KMS-11 (cell line): ENCODE data around the gene BSND.

Source experiments
- H2AFZ ChIP-seq: fragments of 200-600 bp; sonication (generic); 2 replicates; pipeline ENCODE4 v1.6.1; 2016; ENCODE audit warnings: antibody characterized with exemption, mixed run types, low read depth
- H3K27ac ChIP-seq: fragments of 200-600 bp; sonication (generic); 2 replicates; pipeline ENCODE4 v1.6.1; 2016; ENCODE audit warnings: mild to moderate bottlenecking, mixed run types
- H3K27me3 ChIP-seq: fragments of 200-600 bp; sonication (generic); 2 replicates; pipeline ENCODE4 v1.6.1; 2017; ENCODE audit warnings: mild to moderate bottlenecking, low read depth, mixed run types, moderate library complexity; ENCODE audit not compliant: insufficient read depth
- H3K36me3 ChIP-seq: fragments of 200-600 bp; sonication (generic); 2 replicates; pipeline ENCODE4 v1.6.1; 2017; ENCODE audit warnings: mild to moderate bottlenecking, mixed run types; ENCODE audit not compliant: insufficient read depth
- H3K4me1 ChIP-seq: fragments of 200-600 bp; sonication (generic); 2 replicates; pipeline ENCODE4 v1.6.1; 2016; ENCODE audit warnings: mild to moderate bottlenecking, low read depth, mixed run types; ENCODE audit not compliant: poor library complexity, severe bottlenecking
- H3K4me2 ChIP-seq: fragments of 200-600 bp; sonication (generic); 2 replicates; pipeline ENCODE4 v1.7.0; 2016; ENCODE audit warnings: mild to moderate bottlenecking, mixed run types
- H3K4me3 ChIP-seq: fragments of 200-600 bp; sonication (generic); IDR thresholded peaks from 2 replicates; pipeline ENCODE4 v1.6.1; 2017; ENCODE audit warnings: low read depth, low read length, mixed read lengths; ENCODE audit not compliant: insufficient read depth
- H3K79me2 ChIP-seq: fragments of 200-600 bp; sonication (generic); 2 replicates; pipeline ENCODE4 v1.6.1; 2016; ENCODE audit warnings: low read depth, mixed run types; ENCODE audit not compliant: insufficient read depth
- H3K9ac ChIP-seq: fragments of 200-600 bp; sonication (generic); 2 replicates; pipeline ENCODE4 v1.6.1; 2016; ENCODE audit warnings: mild to moderate bottlenecking, mixed run types
- H4K20me1 ChIP-seq: fragments of 200-600 bp; sonication (generic); 2 replicates; pipeline ENCODE4 v1.6.1; 2016; ENCODE audit warnings: mild to moderate bottlenecking, mixed run types; ENCODE audit not compliant: insufficient read depth
- TF ChIP-seq, protein P1 (sequence below): fragments of 200-600 bp; sonication (generic); conservative IDR thresholded peaks from 2 replicates; pipeline ENCODE4 v1.6.1; 2017; ENCODE audit warnings: low read depth, mild to moderate bottlenecking, antibody characterized with exemption, low read length, moderate library complexity, mixed read lengths

The BSND gene

DNA sequence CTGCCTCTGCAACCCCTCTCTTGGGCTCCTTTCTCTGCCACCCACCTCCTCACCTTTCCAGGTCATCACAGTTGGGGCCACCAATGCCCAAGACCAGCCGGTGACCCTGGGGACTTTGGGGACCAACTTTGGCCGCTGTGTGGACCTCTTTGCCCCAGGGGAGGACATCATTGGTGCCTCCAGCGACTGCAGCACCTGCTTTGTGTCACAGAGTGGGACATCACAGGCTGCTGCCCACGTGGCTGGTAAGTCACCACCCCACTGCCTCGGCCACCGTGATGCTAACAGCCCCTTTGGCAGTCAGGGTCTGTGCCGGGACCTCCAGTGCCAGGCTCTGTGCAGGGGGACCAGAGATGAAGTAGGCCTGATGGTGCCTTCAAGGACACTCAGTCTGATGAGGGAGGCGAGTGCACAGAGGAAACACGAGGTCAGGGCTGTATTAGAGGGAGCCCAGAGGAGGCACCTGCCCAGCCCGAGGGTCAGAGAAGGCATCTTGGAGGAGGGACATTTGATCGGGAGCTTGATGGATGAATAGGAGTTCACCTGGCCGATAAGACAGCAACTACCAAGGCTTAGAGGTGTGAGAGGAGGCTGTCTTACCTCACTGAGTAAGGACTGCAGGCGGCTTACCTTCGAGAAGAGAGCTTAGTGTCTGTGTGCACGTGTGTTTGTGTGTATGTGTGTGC, 58.7 kb downstream of the BSND start:
- Histone ChIP-seq H3K4me2 (no peak overlapping the region), H3K9ac (no peak overlapping the region), H3K4me1 (no peaks in the 10 kb centered on the region), H3K27ac (no peak overlapping the region), H4K20me1 (no peaks in the 10 kb centered on the region), H3K79me2 (no peaks in the 10 kb centered on the region), H3K27me3 (no peaks in the 10 kb centered on the region), H2AFZ (no peak overlapping the region), H3K36me3 (no peaks in the 10 kb centered on the region), H3K4me3 (no peak overlapping the region)
- TF ChIP-seq, protein P1, sequence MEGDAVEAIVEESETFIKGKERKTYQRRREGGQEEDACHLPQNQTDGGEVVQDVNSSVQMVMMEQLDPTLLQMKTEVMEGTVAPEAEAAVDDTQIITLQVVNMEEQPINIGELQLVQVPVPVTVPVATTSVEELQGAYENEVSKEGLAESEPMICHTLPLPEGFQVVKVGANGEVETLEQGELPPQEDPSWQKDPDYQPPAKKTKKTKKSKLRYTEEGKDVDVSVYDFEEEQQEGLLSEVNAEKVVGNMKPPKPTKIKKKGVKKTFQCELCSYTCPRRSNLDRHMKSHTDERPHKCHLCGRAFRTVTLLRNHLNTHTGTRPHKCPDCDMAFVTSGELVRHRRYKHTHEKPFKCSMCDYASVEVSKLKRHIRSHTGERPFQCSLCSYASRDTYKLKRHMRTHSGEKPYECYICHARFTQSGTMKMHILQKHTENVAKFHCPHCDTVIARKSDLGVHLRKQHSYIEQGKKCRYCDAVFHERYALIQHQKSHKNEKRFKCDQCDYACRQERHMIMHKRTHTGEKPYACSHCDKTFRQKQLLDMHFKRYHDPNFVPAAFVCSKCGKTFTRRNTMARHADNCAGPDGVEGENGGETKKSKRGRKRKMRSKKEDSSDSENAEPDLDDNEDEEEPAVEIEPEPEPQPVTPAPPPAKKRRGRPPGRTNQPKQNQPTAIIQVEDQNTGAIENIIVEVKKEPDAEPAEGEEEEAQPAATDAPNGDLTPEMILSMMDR: no peak

GRCh38 chr1:55057956-55058298, 59.2 kb downstream of the BSND start:
- H3K4me3 ChIP-seq: no peak overlapping the region
- H3K9ac ChIP-seq: no peak overlapping the region
- H4K20me1 ChIP-seq: no peaks in the 10 kb centered on the region
- H3K79me2 ChIP-seq: no peaks in the 10 kb centered on the region
- no peaks in the 10 kb centered on the region for H3K36me3 ChIP-seq
- H3K27ac ChIP-seq: no peak overlapping the region
- H3K4me1 ChIP-seq: no peaks in the 10 kb centered on the region
- H2AFZ ChIP-seq: no peak overlapping the region
- no peaks in the 10 kb centered on the region for H3K27me3 ChIP-seq
- TF ChIP-seq, protein P1: no peak
- H3K4me2 ChIP-seq: no peak overlapping the region

GRCh38 chr1:55059302-55060132, 60.8 kb downstream of the BSND start:
- no peak overlapping the region for H2AFZ ChIP-seq
- no peak overlapping the region for H3K4me2 ChIP-seq
- no peaks in the 10 kb centered on the region for H3K79me2 ChIP-seq
- H3K4me1 ChIP-seq: no peaks in the 10 kb centered on the region
- no peak overlapping the region for H3K4me3 ChIP-seq
- H3K9ac ChIP-seq: no peak overlapping the region
- no peaks in the 10 kb centered on the region for H3K36me3 ChIP-seq
- no peaks in the 10 kb centered on the region for H3K27me3 ChIP-seq
- H4K20me1 ChIP-seq: no peaks in the 10 kb centered on the region
- TF ChIP-seq, protein P1: no peak
- H3K27ac ChIP-seq: no peak overlapping the region

- TF ChIP-seq, protein P1: no peak
- H2AFZ ChIP-seq: no peak overlapping the region
- H3K4me2 ChIP-seq: no peak overlapping the region
- no peak overlapping the region for H3K4me3 ChIP-seq
- no peaks in the 10 kb centered on the region for H3K27me3 ChIP-seq
- H3K79me2 ChIP-seq: no peaks in the 10 kb centered on the region
- H3K4me1 ChIP-seq: no peaks in the 10 kb centered on the region
- no peaks in the 10 kb centered on the region for H3K36me3 ChIP-seq
- no peaks in the 10 kb centered on the region for H4K20me1 ChIP-seq
- no peak overlapping the region for H3K27ac ChIP-seq
- no peak overlapping the region for H3K9ac ChIP-seq
These were observed 61.6 kb downstream of the BSND start for GRCh38 chr1:55060133-55060999.
